Measurements from ENCODE around the gene CIRBP. TPM values are rescaled to one million over a fixed set of nuclear protein-coding genes. Genes with fewer than 3 reads are reported as not detected.

Gene CIRBP
- total RNA-seq: 100 to 1,000 TPM; 167 to 183 TPM

DNA sequence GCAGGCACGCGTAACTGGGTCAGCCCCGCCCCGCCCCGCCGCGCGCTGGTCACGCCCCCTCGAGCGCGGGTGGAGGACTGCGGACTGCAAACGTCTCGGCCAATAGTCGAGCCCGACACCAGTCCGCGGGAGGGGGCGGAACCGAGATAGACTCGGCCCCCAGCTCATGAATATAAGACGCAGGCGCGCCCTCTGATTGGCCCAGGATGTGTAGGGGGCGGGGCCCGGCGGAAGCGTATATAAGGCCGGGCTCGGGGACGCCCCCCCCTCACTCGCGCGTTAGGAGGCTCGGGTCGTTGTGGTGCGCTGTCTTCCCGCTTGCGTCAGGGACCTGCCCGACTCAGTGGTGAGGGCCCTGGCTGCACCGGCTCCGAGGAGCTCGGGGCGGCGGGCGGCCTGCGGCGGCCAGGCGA, at the start of gene CIRBP:
Gene CIRBP, plus strand, starts transcription at position 268 of the 413 bp plus-strand sequence. CDS start 1,602 bp downstream, outside the sequence.
- peak within 1 kb of the TSS; percentile 83 for H3K27ac Mint-ChIP-seq
- no peaks in the 10 kb centered on the region for H3K9me3 Mint-ChIP-seq
- CTCF ChIA-PET: interaction anchor here (0.5 to 11.1 kb wide), 3 partner anchors 10 to 151 kb away, joined by 3 to 233 read pairs (median 6); partner anchors contain the start of gene ATP5F1D
- intact Hi-C loops (cut with micrococcal nuclease): loop anchor here (1.0 to 5.0 kb wide), 5 partner anchors 8 to 607 kb away; partner anchors contain the start of genes PTBP1, RNF126 and STK11
- peak; percentile 99 for DNase-seq
- H3K36me3 Mint-ChIP-seq (ENCODE audit: low read depth): peaks cover 44% of the 10 kb centered on the region
- H3K4me3 Mint-ChIP-seq: peak within 1 kb of the TSS; percentile 87
- H3K4me1 Mint-ChIP-seq (ENCODE audit: low read depth): peaks cover 64% of the 10 kb centered on the region
- no peaks in the 10 kb centered on the region for H3K27me3 Mint-ChIP-seq (ENCODE audit: low read depth)

DNA sequence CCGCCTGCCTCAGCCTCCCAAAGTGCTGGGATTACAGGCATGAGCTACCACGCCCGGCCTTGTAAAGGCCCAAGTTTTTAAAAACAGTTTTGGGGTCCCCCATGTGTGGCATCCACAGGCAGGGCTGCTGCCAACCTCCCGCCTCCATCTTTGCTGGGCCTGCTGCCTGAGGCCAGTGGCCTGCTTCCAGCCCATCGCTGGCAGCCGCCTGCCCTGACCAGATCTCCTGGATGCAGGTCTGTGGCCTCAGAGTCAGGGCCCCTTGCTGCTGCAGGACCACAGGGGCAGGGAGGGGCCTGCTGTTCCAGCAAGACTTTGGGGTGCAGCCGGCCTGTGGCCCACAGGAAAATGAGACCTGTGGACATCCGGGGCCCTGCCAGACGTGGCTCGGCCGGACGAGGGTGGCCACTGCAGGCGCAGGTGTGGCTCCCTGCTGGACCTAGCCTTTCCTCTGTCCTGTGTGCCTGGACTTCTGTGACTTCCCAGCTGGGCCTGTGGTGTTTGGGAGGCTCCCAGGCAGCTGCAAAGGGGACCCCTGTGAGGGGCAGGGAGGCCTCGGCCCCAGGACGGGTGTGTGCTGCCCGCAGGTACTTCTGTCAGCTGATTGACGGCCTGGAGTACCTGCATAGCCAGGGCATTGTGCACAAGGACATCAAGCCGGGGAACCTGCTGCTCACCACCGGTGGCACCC, 49.2 kb upstream of the CIRBP start:
- CTCF ChIA-PET: interaction anchor here (0.9 kb wide), 1 partner anchor 104 kb away, joined by 3 read pairs; no protein-coding TSS in a partner anchor

DNA sequence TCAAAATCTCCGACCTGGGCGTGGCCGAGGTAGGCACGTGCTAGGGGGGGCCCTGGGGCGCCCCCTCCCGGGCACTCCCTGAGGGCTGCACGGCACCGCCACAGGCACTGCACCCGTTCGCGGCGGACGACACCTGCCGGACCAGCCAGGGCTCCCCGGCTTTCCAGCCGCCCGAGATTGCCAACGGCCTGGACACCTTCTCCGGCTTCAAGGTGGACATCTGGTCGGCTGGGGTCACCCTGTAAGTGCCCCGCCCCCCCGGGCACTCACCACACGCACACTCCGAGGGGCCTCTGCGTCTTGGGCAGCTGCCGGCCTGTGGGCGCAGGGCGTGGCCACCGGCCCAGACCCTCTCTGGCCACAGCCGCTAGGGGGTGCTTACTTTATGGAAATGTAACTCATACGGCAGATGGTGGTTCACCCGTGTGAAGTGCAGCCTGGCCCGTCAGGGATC, 48.6 kb upstream of the CIRBP start:
- intact Hi-C loops (cut with micrococcal nuclease): no loop called here
- Mint-ChIP-seq H3K27me3 (ENCODE audit: low read depth) (no peaks in the 10 kb centered on the region), H3K27ac (no peak overlapping the region), H3K4me1 (ENCODE audit: low read depth) (peaks cover 4% of the 10 kb centered on the region), H3K36me3 (ENCODE audit: low read depth) (no peaks in the 10 kb centered on the region), H3K4me3 (no peak overlapping the region), H3K9me3 (no peaks in the 10 kb centered on the region)
- CTCF ChIA-PET: interaction anchor here (0.9 to 1.5 kb wide), 2 partner anchors 24 to 104 kb away, joined by 3 to 5 read pairs; no protein-coding TSS in a partner anchor
- DNase-seq: no peak

More for the DNA sequence above, 49.2 kb upstream of the CIRBP start:
- H3K9me3 Mint-ChIP-seq: no peaks in the 10 kb centered on the region
- H3K4me1 Mint-ChIP-seq (ENCODE audit: low read depth): peaks cover 6% of the 10 kb centered on the region
- H3K27me3 Mint-ChIP-seq (ENCODE audit: low read depth): no peaks in the 10 kb centered on the region
- intact Hi-C loops (cut with micrococcal nuclease): no loop called here
- no peak overlapping the region for H3K4me3 Mint-ChIP-seq
- H3K27ac Mint-ChIP-seq: no peak overlapping the region
- no peaks in the 10 kb centered on the region for H3K36me3 Mint-ChIP-seq (ENCODE audit: low read depth)
- no peak for DNase-seq

DNA sequence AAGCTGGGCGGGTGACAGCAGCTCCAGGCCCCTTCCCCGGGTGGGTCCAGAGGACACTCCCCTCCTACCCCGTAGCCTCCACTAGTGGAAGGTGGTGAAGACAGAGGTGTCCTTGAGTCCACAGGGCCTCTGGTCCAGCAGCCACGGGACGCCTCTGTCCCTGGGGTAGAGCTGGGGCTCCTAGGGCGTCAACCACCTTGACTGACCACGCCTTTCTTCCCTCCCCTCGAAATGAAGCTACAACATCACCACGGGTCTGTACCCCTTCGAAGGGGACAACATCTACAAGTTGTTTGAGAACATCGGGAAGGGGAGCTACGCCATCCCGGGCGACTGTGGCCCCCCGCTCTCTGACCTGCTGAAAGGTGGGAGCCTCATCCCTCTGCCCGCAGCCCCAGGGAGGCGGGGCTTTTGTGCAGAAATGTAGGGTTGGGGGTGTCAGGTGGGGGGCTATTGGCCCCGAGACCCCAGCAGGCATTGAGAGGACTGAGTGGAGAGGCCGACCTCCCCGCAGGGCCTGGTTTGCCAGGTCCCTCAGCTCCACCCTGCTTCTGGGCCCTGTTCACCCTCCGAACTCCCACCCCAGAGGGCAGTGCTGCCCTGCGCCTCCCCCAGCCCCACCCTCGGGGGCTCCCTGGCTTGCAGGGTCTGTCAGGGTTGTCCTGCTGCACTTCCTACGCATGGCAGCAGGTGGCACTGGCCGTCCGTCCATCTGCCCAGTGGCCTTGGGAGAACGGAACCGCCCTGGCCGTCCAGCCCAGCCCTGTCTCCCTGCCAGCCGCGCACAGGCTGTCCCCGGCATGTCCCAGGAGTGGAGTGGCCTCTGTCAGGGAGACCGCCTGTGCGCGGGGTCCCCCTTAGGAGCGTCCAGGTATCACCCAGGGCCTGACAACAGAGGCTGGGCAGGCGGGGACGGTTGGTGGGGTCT, 47.9 kb upstream of the CIRBP start:
- H3K9me3 Mint-ChIP-seq: no peaks in the 10 kb centered on the region
- H3K36me3 Mint-ChIP-seq (ENCODE audit: low read depth): no peaks in the 10 kb centered on the region
- intact Hi-C loops (cut with micrococcal nuclease): no loop called here
- no peak for DNase-seq
- H3K27ac Mint-ChIP-seq: no peak overlapping the region
- H3K4me1 Mint-ChIP-seq (ENCODE audit: low read depth): peaks cover 2% of the 10 kb centered on the region
- CTCF ChIA-PET: interaction anchor here (0.5 to 1.5 kb wide), 4 partner anchors 23 to 277 kb away, joined by 3 to 5 read pairs (median 4); no protein-coding TSS in a partner anchor
- no peaks in the 10 kb centered on the region for H3K27me3 Mint-ChIP-seq (ENCODE audit: low read depth)
- H3K4me3 Mint-ChIP-seq: no peak overlapping the region

DNA sequence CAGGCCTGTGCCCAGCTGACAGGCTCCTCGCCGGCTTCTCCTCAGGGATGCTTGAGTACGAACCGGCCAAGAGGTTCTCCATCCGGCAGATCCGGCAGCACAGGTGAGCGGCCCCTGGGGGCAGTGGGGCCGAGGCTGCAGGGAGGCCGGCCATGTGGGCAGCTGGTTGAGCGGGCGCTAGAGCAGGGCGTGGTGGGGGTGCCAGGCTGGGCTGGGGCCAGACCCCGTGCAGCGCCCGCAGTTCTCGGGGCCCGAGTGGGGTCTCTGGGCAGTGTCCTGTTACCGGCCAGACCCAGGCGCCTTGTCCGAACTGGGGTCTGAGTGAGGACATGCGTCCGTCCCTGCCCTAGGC, 47.3 kb upstream of the CIRBP start:
- CTCF ChIA-PET: interaction anchor here (0.5 to 1.5 kb wide), 3 partner anchors 22 to 278 kb away, joined by 3 to 5 read pairs (median 5); no protein-coding TSS in a partner anchor
- no peak for DNase-seq
- Mint-ChIP-seq H3K4me1 (ENCODE audit: low read depth) (no peaks in the 10 kb centered on the region), H3K36me3 (ENCODE audit: low read depth) (no peaks in the 10 kb centered on the region), H3K27ac (no peak overlapping the region), H3K4me3 (no peak overlapping the region), H3K9me3 (no peaks in the 10 kb centered on the region), H3K27me3 (ENCODE audit: low read depth) (no peaks in the 10 kb centered on the region)
- intact Hi-C loops (cut with micrococcal nuclease): no loop called here

DNA sequence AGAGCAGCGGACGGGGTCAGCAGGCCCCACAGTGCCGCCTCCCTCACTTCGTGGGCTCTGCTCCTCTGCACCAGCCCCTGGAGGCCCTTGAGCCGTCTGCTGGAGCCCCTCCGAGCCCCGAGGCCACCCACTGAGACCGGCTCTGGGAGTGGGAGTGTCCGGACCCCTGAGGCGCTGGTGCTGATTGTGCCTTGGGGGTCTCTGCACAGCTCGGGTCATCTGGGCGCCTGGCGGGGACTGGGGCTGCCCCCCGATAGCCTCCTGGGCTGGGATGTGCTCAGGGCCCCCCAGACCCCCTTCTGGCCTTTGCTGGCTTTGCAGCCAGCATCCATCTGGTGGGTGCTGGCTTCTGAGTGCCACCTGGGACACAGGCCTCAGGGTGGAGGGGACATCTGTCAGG, 46.7 kb upstream of the CIRBP start:
- CTCF ChIA-PET: interaction anchor here (2.3 kb wide), 1 partner anchor 9 kb away, joined by 11 read pairs; no protein-coding TSS in a partner anchor
- Mint-ChIP-seq H3K27ac (no peak overlapping the region), H3K27me3 (ENCODE audit: low read depth) (no peaks in the 10 kb centered on the region), H3K4me3 (no peak overlapping the region), H3K4me1 (ENCODE audit: low read depth) (no peaks in the 10 kb centered on the region), H3K36me3 (ENCODE audit: low read depth) (peaks cover 3% of the 10 kb centered on the region), H3K9me3 (no peaks in the 10 kb centered on the region)
- no peak for DNase-seq
- intact Hi-C loops (cut with micrococcal nuclease): no loop called here

DNA sequence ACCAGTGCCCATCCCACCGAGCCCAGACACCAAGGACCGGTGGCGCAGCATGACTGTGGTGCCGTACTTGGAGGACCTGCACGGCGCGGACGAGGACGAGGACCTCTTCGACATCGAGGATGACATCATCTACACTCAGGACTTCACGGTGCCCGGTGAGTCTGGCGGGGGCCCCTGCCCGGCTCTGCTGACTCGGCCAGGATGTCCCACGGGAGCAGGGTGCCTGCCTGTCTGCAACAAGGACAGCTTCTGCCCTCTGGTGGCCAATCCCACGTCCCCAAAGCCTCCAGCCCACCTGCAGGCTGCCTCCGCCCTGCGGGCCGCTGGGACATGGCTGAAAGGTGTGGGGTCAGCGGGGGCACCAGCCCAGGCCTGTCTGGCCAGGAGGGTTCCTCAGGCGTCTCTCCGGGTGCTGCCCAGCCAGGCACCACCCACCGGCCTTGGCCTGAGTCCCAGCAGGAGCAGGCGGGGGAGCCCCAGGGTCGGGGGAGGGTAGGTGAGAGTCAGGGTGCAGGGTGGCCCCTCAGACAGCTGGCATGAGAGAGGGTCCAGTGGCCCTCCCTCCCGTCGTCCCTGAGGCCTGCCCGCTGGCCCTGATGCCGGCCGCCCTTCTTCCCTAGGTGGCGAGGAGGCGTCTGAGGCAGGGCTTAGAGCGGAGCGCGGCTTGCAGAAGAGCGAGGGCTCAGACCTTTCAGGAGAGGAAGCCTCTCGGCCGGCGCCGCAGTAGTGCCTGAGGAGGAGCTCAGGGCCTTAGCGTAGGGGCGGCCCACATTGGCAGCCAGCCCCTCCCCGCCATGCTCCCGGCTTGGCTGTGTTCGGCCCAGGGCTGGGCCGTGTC, 45.9 kb upstream of the CIRBP start:
- Mint-ChIP-seq H3K4me1 (ENCODE audit: low read depth) (no peaks in the 10 kb centered on the region), H3K36me3 (ENCODE audit: low read depth) (peaks cover 5% of the 10 kb centered on the region), H3K27ac (no peak overlapping the region), H3K4me3 (no peak overlapping the region), H3K9me3 (no peaks in the 10 kb centered on the region), H3K27me3 (ENCODE audit: low read depth) (no peaks in the 10 kb centered on the region)
- peak; percentile 53 for DNase-seq
- intact Hi-C loops (cut with micrococcal nuclease): no loop called here
- CTCF ChIA-PET: interaction anchor here (0.6 to 2.3 kb wide), 3 partner anchors 9 to 29 kb away, joined by 3 to 11 read pairs (median 3); no protein-coding TSS in a partner anchor

DNA sequence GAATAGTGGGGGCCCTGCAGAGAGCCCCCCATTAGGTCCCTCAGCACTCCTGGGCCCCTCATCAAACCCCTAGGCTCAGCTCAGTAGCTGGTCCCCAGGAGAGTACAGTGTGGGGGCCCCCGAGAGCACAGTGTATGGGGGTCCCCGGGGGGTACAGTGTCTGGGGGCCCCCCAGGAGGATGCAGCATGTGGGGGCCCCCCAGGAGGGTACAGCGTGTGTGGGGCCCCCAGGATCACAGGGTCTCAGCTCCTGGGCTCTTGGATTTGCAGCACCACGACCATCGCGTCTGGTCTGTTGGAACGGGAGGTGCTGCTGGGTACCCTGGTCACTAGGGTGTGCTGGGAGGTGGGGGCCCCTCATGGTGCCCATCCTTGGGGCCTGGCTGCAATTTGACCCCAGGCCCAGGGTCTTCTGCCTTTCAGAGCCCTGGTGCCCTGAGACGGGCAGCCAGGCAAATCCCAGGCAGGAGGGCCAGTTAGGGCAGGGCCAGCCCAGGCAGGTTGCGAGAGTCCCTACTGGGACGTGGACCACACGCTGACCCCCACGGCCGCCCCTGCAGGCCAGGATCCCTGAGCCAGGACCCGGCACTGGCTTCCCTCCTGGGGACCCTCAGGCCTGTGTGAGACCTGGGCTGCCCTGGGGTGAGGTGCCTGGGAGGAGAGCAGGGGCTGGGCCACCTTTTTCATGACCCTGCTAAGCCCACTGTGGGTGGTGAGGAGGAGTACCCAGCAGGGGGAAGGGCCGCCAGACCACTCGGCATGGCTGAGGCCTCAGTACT, 44.9 kb upstream of the CIRBP start:
- Mint-ChIP-seq H3K27ac (no peak overlapping the region), H3K9me3 (no peaks in the 10 kb centered on the region), H3K4me3 (no peak overlapping the region), H3K27me3 (ENCODE audit: low read depth) (no peaks in the 10 kb centered on the region), H3K4me1 (ENCODE audit: low read depth) (no peaks in the 10 kb centered on the region), H3K36me3 (ENCODE audit: low read depth) (peaks cover 5% of the 10 kb centered on the region)
- DNase-seq: no peak
- intact Hi-C loops (cut with micrococcal nuclease): no loop called here
- CTCF ChIA-PET: interaction anchor here (0.9 to 2.3 kb wide), 2 partner anchors 10 to 20 kb away, joined by 3 to 11 read pairs; no protein-coding TSS in a partner anchor

DNA sequence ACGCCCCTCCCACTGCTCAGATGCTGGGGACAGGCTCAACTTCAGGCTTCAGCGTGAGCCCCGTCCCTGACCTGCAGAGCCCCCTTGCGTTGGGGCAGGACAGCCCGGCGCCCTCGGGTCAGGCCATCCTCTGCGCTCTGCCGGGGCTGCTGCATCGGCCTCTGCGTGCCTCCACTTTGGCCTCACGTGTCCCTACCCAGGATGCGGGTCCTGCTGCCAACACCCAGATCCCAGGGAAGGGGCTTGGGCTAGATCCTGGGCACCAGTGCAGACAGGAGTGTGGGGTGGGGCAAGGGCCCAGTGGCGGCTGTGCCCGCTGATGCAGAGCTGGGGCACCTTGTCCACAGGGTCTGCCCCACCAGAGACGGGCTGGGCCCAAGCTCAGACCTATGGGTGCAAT, 44.3 kb upstream of the CIRBP start:
- H3K4me1 Mint-ChIP-seq (ENCODE audit: low read depth): no peaks in the 10 kb centered on the region
- intact Hi-C loops (cut with micrococcal nuclease): no loop called here
- H3K4me3 Mint-ChIP-seq: no peak overlapping the region
- no peaks in the 10 kb centered on the region for H3K9me3 Mint-ChIP-seq
- DNase-seq: no peak
- H3K36me3 Mint-ChIP-seq (ENCODE audit: low read depth): peaks cover 5% of the 10 kb centered on the region
- H3K27ac Mint-ChIP-seq: no peak overlapping the region
- CTCF ChIA-PET: no interaction called here
- no peaks in the 10 kb centered on the region for H3K27me3 Mint-ChIP-seq (ENCODE audit: low read depth)

DNA sequence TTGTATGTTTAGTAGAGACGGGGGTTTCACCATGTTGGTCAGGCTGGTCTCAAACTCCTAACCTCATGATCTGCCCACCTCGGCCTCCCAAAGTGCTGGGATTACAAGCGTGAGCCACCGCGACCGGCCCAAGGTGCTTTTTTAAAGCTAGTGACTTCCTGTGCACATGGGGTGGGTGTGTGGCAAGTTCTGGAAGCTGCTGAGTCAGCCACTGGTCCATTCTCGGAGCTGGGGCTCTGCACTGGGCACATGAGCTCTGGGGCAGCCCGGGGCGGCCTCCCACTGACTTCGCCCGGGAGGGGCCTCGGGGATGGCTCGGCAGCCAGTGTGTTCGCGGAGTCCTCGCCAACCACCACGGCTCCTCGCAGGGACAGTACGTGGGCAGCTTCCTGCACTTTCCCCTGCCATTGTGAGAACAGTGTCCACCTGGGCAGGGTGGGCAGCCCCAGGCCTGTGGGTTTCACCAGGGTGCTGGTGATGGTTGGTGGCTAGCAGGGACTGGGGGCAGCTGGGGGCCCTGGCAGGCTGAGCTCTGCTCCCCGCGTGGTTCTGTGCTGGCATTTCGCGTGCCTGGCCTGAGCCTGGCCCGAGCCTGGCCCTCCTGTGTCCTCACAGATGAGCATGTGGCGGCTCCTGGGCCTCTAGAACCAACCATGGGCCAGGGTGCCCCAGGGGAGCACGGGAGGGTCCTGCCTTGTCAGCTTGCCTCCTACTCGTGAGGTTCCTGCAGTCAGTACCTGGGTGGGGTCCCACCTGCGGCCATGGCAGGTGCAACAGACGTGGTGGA, 43.5 kb upstream of the CIRBP start:
- no peaks in the 10 kb centered on the region for H3K9me3 Mint-ChIP-seq
- H3K4me3 Mint-ChIP-seq: no peak overlapping the region
- no peaks in the 10 kb centered on the region for H3K4me1 Mint-ChIP-seq (ENCODE audit: low read depth)
- H3K27me3 Mint-ChIP-seq (ENCODE audit: low read depth): no peaks in the 10 kb centered on the region
- no peak for DNase-seq
- peaks cover 5% of the 10 kb centered on the region for H3K36me3 Mint-ChIP-seq (ENCODE audit: low read depth)
- CTCF ChIA-PET: no interaction called here
- intact Hi-C loops (cut with micrococcal nuclease): no loop called here
- no peak overlapping the region for H3K27ac Mint-ChIP-seq

DNA sequence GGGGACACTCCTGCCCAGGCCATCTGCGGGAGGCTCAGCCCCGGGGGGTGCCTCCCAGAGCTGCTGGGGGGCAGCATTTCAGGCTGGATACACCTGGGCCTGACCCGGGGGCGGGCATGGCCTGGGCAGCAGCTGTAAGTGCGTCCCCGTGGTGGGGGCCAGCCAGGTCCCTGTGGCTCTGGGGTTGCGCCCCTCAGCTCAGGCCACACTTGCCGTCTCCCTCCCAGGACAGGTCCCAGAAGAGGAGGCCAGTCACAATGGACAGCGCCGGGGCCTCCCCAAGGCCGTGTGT, 43.0 kb upstream of the CIRBP start:
- CTCF ChIA-PET: no interaction called here

More for the DNA sequence above, 43.0 kb upstream of the CIRBP start:
- H3K9me3 Mint-ChIP-seq: no peaks in the 10 kb centered on the region
- no peak for DNase-seq
- no peak overlapping the region for H3K4me3 Mint-ChIP-seq
- intact Hi-C loops (cut with micrococcal nuclease): no loop called here
- H3K27me3 Mint-ChIP-seq (ENCODE audit: low read depth): no peaks in the 10 kb centered on the region
- H3K36me3 Mint-ChIP-seq (ENCODE audit: low read depth): peaks cover 5% of the 10 kb centered on the region
- no peaks in the 10 kb centered on the region for H3K4me1 Mint-ChIP-seq (ENCODE audit: low read depth)
- no peak overlapping the region for H3K27ac Mint-ChIP-seq
